H9 (cell line): ENCODE measurements around the gene COA8. TPM values are rescaled to one million over a fixed set of nuclear protein-coding genes. Genes with fewer than 3 reads are reported as not detected.
A peak's percentile ranks its signal among the peaks of the same experiment; 100 is the strongest.

Source experiments
- DNase-seq: peaks from one replicate; pipeline ENCODE4 v3.0.0-alpha.2; 2017
- H2AFZ ChIP-seq: one replicate; pipeline ENCODE4 v1.6.1; 2013; ENCODE audit warnings: mild to moderate bottlenecking, low read length, control low read depth, moderate library complexity
- H2AK5ac ChIP-seq: 2 replicates; pipeline ENCODE4 v1.6.1; 2013; ENCODE audit warnings: low read length, control low read depth, mixed read lengths; ENCODE audit not compliant: insufficient read length
- H2BK120ac ChIP-seq: one replicate; pipeline ENCODE4 v1.6.1; 2013; ENCODE audit warnings: low read depth, mild to moderate bottlenecking, low read length, control low read depth, inconsistent platforms; ENCODE audit not compliant: poor library complexity, severe bottlenecking
- H2BK12ac ChIP-seq: 2 replicates; pipeline ENCODE4 v1.6.1; 2013; ENCODE audit warnings: low read length, control low read depth, mixed read lengths, low read depth; ENCODE audit not compliant: insufficient read length
- H2BK15ac ChIP-seq: 2 replicates; pipeline ENCODE4 v1.6.1; 2013; ENCODE audit warnings: low read depth, low read length, control low read depth
- H2BK20ac ChIP-seq: one replicate; pipeline ENCODE4 v1.6.1; 2013; ENCODE audit warnings: low read depth, mild to moderate bottlenecking, low read length, control low read depth, inconsistent platforms; ENCODE audit not compliant: poor library complexity, severe bottlenecking
- H2BK5ac ChIP-seq: 2 replicates; pipeline ENCODE4 v1.6.1; 2013; ENCODE audit warnings: low read length, control low read depth, mixed read lengths; ENCODE audit not compliant: insufficient read length
- H3K14ac ChIP-seq: 2 replicates; pipeline ENCODE4 v1.6.1; 2013; ENCODE audit warnings: low read length, control low read depth; ENCODE audit not compliant: insufficient read depth
- H3K18ac ChIP-seq: 2 replicates; pipeline ENCODE4 v1.6.1; 2013; ENCODE audit warnings: low read depth, mild to moderate bottlenecking, mixed read lengths, low read length, control low read depth; ENCODE audit not compliant: insufficient read length
- H3K23ac ChIP-seq: 2 replicates; pipeline ENCODE4 v1.6.1; 2013; ENCODE audit warnings: low read length, control low read depth, mixed read lengths, low read depth; ENCODE audit not compliant: insufficient read length
- H3K23me2 ChIP-seq: 2 replicates; pipeline ENCODE4 v1.6.1; 2013; ENCODE audit warnings: low read depth, mild to moderate bottlenecking, mixed read lengths, low read length, control low read depth; ENCODE audit not compliant: insufficient read length, poor library complexity, severe bottlenecking
- H3K27ac ChIP-seq: 2 replicates; pipeline ENCODE4 v1.5.1; 2013; ENCODE audit warnings: low read length, control low read depth, mixed read lengths, low read depth; ENCODE audit not compliant: insufficient read length
- H3K27me3 ChIP-seq: 2 replicates; pipeline ENCODE4 v1.6.1; 2013; ENCODE audit warnings: low read length, control low read depth, inconsistent platforms; ENCODE audit not compliant: insufficient read depth
- H3K4ac ChIP-seq: 2 replicates; pipeline ENCODE4 v1.6.1; 2013; ENCODE audit warnings: low read depth, mild to moderate bottlenecking, control low read depth, inconsistent platforms, low read length, moderate library complexity
- H3K4me1 ChIP-seq: 2 replicates; pipeline ENCODE4 v1.6.1; 2013; ENCODE audit warnings: low read length, control low read depth, inconsistent platforms; ENCODE audit not compliant: insufficient read depth
- H3K4me2 ChIP-seq: 2 replicates; pipeline ENCODE4 v1.6.1; 2013; ENCODE audit warnings: low read length, control low read depth, mixed read lengths; ENCODE audit not compliant: insufficient read length, insufficient read depth
- H3K56ac ChIP-seq: 2 replicates; pipeline ENCODE4 v1.6.1; 2013; ENCODE audit warnings: low read depth, mild to moderate bottlenecking, mixed read lengths, low read length, control low read depth; ENCODE audit not compliant: insufficient read length
- H3K79me1 ChIP-seq: 2 replicates; pipeline ENCODE4 v1.6.1; 2013; ENCODE audit warnings: low read depth, mild to moderate bottlenecking, moderate library complexity, low read length, control low read depth, inconsistent platforms; ENCODE audit not compliant: insufficient read depth, poor library complexity, severe bottlenecking
- H3K79me2 ChIP-seq: 2 replicates; pipeline ENCODE4 v1.6.1; 2013; ENCODE audit warnings: low read length, control low read depth, inconsistent platforms; ENCODE audit not compliant: insufficient read depth
- H3K9ac ChIP-seq: 2 replicates; pipeline ENCODE4 v1.6.1; 2013; ENCODE audit warnings: low read length, control low read depth, mixed read lengths; ENCODE audit not compliant: insufficient read length; ENCODE audit errors: extremely low read depth
- H3K9me3 ChIP-seq: one replicate; pipeline ENCODE4 v1.6.1; 2013; ENCODE audit warnings: low read depth, low read length, inconsistent platforms; ENCODE audit not compliant: control insufficient read depth
- H3T11ph ChIP-seq: one replicate; pipeline ENCODE4 v1.6.1; 2013; ENCODE audit warnings: mild to moderate bottlenecking, low read length, control low read depth, inconsistent platforms
- H4K20me1 ChIP-seq: one replicate; pipeline ENCODE4 v1.6.1; 2013; ENCODE audit not compliant: control insufficient read depth, insufficient read length, insufficient read depth
- H4K5ac ChIP-seq: 2 replicates; pipeline ENCODE4 v1.6.1; 2013; ENCODE audit warnings: low read depth, mild to moderate bottlenecking, mixed read lengths, low read length, control low read depth; ENCODE audit not compliant: insufficient read length
- H4K8ac ChIP-seq: replicated peaks from 2 replicates; pipeline ENCODE4 v1.6.1; 2013; ENCODE audit warnings: low read length, control low read depth, mixed read lengths, low read depth; ENCODE audit not compliant: insufficient read length
- H4K91ac ChIP-seq: 2 replicates; pipeline ENCODE4 v1.6.1; 2013; ENCODE audit warnings: low read depth, mild to moderate bottlenecking, moderate library complexity, mixed read lengths, low read length, control low read depth; ENCODE audit not compliant: insufficient read length
- H3K27ac Mint-ChIP-seq, 3 experiments: 2 replicates in 2 of 3; 3 replicates in 1 of 3; pipeline ENCODE4 v1.8.0; 2020 to 2021; ENCODE audit warnings: mixed read lengths in 3 of 3, mild to moderate bottlenecking in 1 of 3, moderate library complexity in 1 of 3
- H3K27me3 Mint-ChIP-seq: 2 replicates; pipeline ENCODE4 v1.8.0; 2021; ENCODE audit warnings: low read depth, mild to moderate bottlenecking, moderate library complexity, mixed read lengths
- H3K36me3 Mint-ChIP-seq, 3 experiments: 2 replicates in 2 of 3; 3 replicates in 1 of 3; pipeline ENCODE4 v1.8.0; 2020 to 2021; ENCODE audit warnings: low read depth in 3 of 3, mixed read lengths in 3 of 3; ENCODE audit not compliant: insufficient read depth in 1 of 3
- H3K4me1 Mint-ChIP-seq, 2 experiments: 2 replicates each; pipeline ENCODE4 v1.8.0; 2020; ENCODE audit warnings: mixed read lengths in 2 of 2
- H3K4me3 Mint-ChIP-seq, 2 experiments: 2 replicates in 1 of 2; 3 replicates in 1 of 2; pipeline ENCODE4 v1.8.0; 2020 to 2021; ENCODE audit warnings: mild to moderate bottlenecking in 2 of 2, mixed read lengths in 2 of 2, moderate library complexity in 1 of 2
- H3K9me3 Mint-ChIP-seq, 2 experiments: 2 replicates in 1 of 2; 3 replicates in 1 of 2; pipeline ENCODE4 v1.8.0; 2020; ENCODE audit warnings: mild to moderate bottlenecking in 2 of 2, mixed read lengths in 2 of 2, moderate library complexity in 1 of 2
- CTCF ChIP-seq: fragments of 200-600 bp; sonication (generic); conservative IDR thresholded peaks from 3 replicates; pipeline ENCODE4 v1.8.0; 2021; ENCODE audit warnings: antibody characterized with exemption, mild to moderate bottlenecking
- WGBS: extraction: QIAGEN DNeasy Blood & Tissue Kit; methylation state at CpG from one replicate; pipeline ENCODE4 v1.1.7; 2013; ENCODE audit warnings: missing lambda C conversion rate, low lambda C conversion rate, mixed read lengths; ENCODE audit not compliant: insufficient read length; ENCODE audit errors: extremely low coverage; 5-methylcytosine and 5-hydroxymethylcytosine counted together
- total RNA-seq: library from RNA; stranded (reverse); gene quantifications from 2 replicates; pipeline ENCODE4 v1.2.1, GENCODE V29; 2021

Gene COA8
- total RNA-seq, 1 experiment from 2014 or later = 45.5 TPM

GRCh38 chr14:103546652-103547454 lies 15.9 kb upstream of the COA8 start:
- no peak overlapping the region for H4K5ac ChIP-seq
- peak; percentile 97 for TF ChIP-seq CTCF
- no peak overlapping the region for H2AFZ ChIP-seq
- no peak overlapping the region for H3K4me2 ChIP-seq
- no peak overlapping the region for H3K9ac ChIP-seq
- H3K27me3 ChIP-seq = no peaks in the 10 kb centered on the region
- no peaks in the 10 kb centered on the region for H3K9me3 ChIP-seq
- no peak overlapping the region for H3K27ac Mint-ChIP-seq
- H4K20me1 ChIP-seq = no peaks in the 10 kb centered on the region
- H3K27me3 Mint-ChIP-seq = no peaks in the 10 kb centered on the region; the same call in 1 of the 2 replicates
- no peak overlapping the region for H3K14ac ChIP-seq
- H3K4me1 Mint-ChIP-seq = peaks cover 13 to 18% of the 10 kb centered on the region in 2 experiments
- peak; percentile 87 for DNase-seq
- H3K27ac ChIP-seq = no peak overlapping the region
- no peaks in the 10 kb centered on the region for H3K36me3 Mint-ChIP-seq
- no peak overlapping the region for H2BK120ac ChIP-seq
- peaks cover 4% of the 10 kb centered on the region for H3K23me2 ChIP-seq
- no peak overlapping the region; a peak in 1 of 5 replicates for H3K4me3 Mint-ChIP-seq
- no peak overlapping the region for H2AK5ac ChIP-seq
- no peak overlapping the region for H2BK20ac ChIP-seq
- no peak overlapping the region for H4K8ac ChIP-seq
- H3K9me3 Mint-ChIP-seq = no peaks in the 10 kb centered on the region
- H3K23ac ChIP-seq = no peak overlapping the region
- no peak overlapping the region for H3K4ac ChIP-seq
- no peak overlapping the region for H4K91ac ChIP-seq
- no peaks in the 10 kb centered on the region for H3K79me1 ChIP-seq
- H3T11ph ChIP-seq = no peak overlapping the region
- no peak overlapping the region for H2BK15ac ChIP-seq
- no peaks in the 10 kb centered on the region; the same call in 1 of the 2 replicates for H3K4me1 ChIP-seq
- no peak overlapping the region for H2BK12ac ChIP-seq
- no peak overlapping the region for H3K18ac ChIP-seq
- H2BK5ac ChIP-seq = no peak overlapping the region
- H3K79me2 ChIP-seq = no peaks in the 10 kb centered on the region
- H3K56ac ChIP-seq = no peak overlapping the region
- no CpG with 5 or more reads among the region's 21 CpGs for WGBS
